ENCODE data around the gene IPO13.

Gene IPO13

DNA sequence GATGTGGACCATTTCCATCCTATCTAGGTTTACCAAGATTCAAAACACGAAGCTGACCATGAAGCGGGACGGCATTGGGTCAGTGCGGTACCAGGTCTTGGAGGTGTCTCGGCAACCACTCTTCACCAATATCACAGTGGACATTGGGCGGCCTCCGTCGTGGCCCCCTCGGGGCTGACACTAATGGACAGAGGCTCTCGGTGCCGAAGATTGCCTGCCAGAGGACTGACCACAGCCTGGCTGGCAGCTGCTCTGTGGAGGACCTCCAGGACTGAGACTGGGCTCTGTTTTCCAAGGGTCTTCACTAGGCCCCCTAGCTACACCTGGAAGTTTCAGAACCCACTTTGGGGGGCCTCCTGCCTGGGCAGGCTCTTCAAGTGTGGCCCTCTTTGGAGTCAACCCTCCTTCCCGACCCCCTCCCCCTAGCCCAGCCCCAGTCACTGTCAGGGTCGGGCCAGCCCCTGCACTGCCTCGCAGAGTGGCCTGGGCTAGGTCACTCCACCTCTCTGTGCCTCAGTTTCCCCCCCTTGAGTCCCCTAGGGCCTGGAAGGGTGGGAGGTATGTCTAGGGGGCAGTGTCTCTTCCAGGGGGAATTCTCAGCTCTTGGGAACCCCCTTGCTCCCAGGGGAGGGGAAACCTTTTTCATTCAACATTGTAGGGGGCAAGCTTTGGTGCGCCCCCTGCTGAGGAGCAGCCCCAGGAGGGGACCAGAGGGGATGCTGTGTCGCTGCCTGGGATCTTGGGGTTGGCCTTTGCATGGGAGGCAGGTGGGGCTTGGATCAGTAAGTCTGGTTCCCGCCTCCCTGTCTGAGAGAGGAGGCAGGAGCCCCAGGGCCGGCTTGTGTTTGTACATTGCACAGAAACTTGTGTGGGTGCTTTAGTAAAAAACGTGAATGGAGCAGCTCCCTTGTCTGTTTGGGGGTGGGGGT is 43.8 kb downstream of the IPO13 start:
- no peak for DNase-seq

- DNase-seq: no peak
Observed at GRCh38 chr1:43991200-43991475, 44.4 kb downstream of the IPO13 start.

GRCh38 chr1:43991476-43992231 is 44.9 kb downstream of the IPO13 start, which contains the start of gene CCDC24:
CCDC24 (plus strand) TSS chr1:43991599; CDS start chr1:43991879, 280 bp downstream.
- DNase-seq: peak; percentile 92

DNA sequence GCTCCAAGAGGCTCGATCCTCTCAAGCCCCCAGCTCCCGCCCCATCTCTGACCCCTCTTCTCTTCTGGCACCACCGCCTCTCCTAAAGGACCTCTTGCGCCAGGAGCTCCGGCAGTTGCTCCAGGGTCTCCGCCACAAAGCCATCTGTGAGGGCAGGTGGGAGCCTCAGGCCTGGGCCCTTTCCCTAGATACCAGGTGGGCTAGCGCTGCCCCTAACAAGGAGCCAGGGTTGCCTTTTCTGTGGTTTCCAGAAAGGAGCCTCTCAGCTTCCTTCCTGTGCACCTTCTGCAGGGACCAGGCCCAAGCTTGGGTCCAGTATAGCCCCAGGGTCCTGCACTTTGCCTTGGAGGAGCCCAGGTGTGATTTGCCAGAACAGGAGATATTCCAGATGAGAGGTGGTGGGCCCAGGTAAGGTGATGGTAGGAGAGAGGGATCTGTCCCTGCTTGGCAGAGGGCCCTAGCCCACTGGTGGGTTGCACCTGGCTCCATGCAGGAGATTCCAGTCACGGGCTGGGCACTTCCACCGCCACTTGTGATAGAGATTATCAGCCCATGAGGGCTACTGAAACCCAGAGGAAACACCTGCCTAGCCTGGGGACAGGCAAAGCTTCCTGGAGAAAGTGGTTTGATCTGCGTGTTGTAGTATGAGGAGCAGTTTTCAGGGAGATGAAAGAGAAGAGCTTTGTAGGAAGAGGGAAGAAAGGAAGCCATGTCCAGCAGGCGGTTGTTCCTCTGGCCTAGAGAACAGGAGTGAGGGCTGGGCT is 45.7 kb downstream of the IPO13 start:
- no peak for DNase-seq

- no peak for DNase-seq
Observed at GRCh38 chr1:43993206-43993914, 46.6 kb downstream of the IPO13 start.

DNA sequence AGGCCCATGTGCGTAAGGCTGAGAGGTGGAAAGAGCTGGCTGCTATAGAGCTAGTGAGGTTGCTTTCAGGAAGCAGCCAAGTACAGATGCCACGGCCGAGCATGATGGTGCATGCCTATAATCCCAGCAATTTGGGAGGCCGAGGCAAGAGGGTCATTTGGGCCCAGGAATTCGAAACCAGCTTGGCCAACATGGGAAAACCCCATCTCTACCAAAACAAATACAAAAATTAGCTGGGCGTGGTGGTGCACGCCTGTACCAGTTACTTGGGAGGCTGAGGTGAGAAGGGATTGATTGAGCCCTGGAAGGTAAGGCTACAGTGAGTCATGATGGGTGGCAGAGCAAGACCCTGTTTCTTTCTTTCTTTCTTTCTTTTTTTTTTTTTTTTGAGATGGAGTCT is 47.3 kb downstream of the IPO13 start:
- no peak for DNase-seq

DNA sequence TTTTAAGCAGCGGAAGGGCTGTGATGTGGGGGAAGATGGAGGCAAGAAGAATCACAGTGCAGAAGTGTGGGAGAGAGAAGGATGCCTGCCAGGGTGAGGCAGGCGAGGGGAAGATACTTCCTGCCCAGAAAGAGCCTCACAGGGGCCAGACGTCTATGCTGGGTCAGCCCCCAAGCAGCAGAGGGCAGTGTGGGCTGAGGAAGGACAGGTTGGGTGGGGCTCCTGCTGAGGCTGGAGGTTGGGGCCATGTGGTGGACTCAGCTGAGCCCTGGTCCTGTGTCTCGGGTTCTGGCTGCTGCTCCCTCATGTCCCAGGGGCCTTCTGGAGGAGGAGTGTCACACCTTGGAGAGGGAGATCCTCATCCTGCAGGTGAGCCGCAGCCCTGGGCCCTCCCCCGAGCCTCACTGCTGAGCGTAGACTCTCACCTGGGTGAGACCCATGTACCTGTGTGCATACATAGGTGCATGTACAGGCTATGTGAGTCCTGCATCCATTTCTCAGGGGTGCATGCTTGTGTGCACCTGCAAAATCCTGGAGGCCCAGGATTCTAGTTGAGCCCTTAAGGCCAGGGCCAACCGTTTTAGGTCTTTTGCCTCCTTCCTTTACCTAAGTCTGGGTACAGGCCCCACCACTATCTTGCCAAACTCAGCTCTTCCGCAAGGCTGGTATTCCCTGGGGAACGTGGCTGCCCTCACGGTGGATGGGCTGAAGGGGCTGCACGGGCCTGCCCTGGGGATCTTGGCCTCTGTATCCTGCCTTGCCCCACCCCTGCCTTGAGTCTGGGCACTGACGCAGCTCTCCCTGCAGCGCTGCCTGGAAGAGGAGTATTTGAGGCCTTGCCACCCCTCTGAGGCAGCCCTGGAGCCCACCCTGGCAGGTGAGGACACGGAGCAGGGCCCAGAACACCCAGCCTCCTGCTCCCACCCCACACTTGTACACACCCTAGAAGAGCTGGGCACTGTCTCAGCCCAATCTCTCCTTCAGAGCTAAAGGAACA is 48.3 kb downstream of the IPO13 start:
- no peak for DNase-seq

GRCh38 chr1:43995984-43996732 is 49.4 kb downstream of the IPO13 start:
- no peak for DNase-seq

DNA sequence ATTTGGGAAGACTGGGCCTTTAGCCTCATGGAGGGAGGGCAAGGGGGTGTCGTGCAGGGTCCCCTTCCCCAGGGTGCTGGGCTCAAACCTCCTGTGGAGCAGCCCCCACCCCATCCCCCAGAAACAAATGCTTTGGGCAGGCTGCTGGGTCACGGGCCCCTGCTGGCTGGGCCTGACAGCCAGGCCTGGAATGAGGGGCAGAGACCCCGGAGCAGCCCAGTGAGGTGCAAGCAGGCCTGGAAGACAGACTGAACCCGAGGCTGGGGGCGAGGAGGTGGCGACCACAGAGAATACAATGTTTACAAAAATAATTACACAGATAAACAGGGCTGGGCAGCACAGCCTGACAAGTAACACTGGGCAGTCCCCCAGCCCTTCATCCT is 50.0 kb downstream of the IPO13 start:
- no peak for DNase-seq

- DNase-seq: peak; percentile 96
Observed at GRCh38 chr1:43997295-43997999, 50.7 kb downstream of the IPO13 start.

GRCh38 chr1:43998000-43998378 is 51.2 kb downstream of the IPO13 start:
- DNase-seq: peak; percentile 13

DNA sequence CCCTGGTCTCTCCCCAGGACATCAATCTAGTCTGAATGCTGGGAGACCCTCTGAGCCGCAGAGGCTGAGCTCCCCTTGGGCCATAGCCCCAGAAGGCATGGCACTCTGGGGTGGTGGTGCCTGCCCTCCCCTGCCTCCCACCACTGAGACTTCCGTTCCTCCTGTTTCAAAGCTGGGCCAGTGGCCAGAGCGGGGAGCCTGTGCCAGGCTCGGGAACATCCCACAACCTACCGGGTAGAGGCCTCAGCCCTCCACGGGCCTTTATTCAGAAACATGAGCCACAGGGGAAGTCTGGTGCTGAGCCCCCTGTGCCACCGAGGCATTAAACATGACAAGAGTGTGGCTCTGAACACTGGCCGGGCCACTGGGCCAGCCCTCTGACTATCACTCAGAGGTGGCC is 52.7 kb downstream of the IPO13 start:
- no peak for DNase-seq

DNA sequence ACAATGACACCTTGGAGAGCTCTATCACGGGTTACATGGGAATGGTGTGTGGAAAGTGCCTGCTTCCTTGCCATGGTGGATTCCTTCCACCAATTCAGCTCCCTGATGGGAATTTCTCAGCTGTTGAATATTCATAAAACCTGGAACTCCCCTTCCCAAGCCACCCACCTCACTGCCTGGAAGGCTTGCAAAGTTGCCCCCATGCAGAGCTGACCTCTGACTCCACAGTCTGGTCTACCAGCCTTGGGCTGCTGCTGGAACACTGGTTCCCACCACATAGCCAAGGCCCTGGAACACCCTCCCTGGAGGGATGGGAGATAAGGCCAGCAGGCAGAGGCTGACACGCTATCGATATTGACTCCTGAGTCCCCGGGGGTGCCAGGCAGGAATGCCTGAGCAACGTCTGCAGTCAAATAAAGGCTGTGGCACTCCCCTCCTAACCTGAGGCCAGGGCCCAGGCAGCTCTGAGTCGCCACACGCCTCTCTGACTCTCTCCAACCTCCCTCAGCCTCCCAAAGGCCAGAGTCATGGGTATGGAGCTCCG is 53.4 kb downstream of the IPO13 start:
- DNase-seq: no peak

- no peak for DNase-seq
Observed at GRCh38 chr1:44002165-44002564, 55.4 kb downstream of the IPO13 start.

DNA sequence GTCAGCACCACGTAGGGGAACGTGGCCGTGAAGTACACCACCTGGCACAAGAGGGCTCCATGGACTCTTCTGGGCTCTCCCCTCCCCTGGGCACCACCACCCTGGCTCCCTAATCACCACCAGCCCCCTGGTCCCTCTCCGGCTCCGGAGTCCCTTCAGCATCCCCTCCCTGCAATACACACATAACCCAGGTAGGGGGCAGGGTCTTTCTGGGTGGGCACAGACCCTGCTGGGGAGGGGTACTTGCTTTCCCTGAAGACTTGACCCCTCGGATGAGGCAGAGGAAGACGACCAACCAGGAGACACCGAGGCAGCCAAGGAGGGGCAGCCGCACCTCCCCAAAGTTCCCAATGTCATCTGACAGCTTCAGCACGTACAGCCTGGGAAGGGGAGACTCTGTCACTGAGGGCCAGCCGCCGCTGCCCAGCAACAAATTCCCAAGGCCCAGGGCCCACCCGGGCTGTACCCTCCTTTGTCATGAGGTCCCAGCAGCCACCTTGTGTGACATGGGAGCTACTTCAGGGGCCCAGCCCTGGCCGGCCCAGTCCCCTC is 55.9 kb downstream of the IPO13 start:
- no peak for DNase-seq

- DNase-seq: no peak
Observed at GRCh38 chr1:44008259-44008658, 61.5 kb downstream of the IPO13 start.

GRCh38 chr1:44010935-44011471 is 64.3 kb downstream of the IPO13 start:
- DNase-seq: no peak

- DNase-seq: peak; percentile 42
Observed at GRCh38 chr1:44012404-44012803, 65.7 kb downstream of the IPO13 start.

- DNase-seq: no peak
Observed at GRCh38 chr1:44012941-44013609, 66.3 kb downstream of the IPO13 start.

Data from NCI-H774 (cell line).